ENCODE data around the gene ABCC11.

ABCC11 gene

GRCh38 chr16:48235058-48235555, 12.2 kb downstream of the ABCC11 start:
- TF ChIP-seq ZNF274 (IDR thresholded peaks at IDR 0.05; ENCODE audit: low read depth, low read length), result no peak
- TF ChIP-seq SUZ12 (IDR thresholded peaks at IDR 0.05; ENCODE audit: extremely low read depth, insufficient read depth, insufficient read length), result no peak
- no peak for TF ChIP-seq YY1 (IDR thresholded peaks at IDR 0.05; ENCODE audit: insufficient read depth, insufficient read length)
- no peak for DNase-seq (ENCODE audit: low read depth, low spot score)
- 0 out of 2 replicates have a peak, but pooled peaks cover 6% of the 10 kb centered on the region for H3K9me3 ChIP-seq (ENCODE audit: insufficient read depth, low read length)
- no peaks in the 10 kb centered on the region for H3K4me1 ChIP-seq (ENCODE audit: insufficient read depth, insufficient read length)
- H3K9ac ChIP-seq (ENCODE audit: insufficient read length, low read depth), result no peak overlapping the region
- H3K4me3 ChIP-seq (ENCODE audit: insufficient read length, low read depth), result no peak overlapping the region
- no peaks in the 10 kb centered on the region for H3K36me3 ChIP-seq (ENCODE audit: insufficient read depth, insufficient read length, low read length)
- H3K27me3 ChIP-seq (ENCODE audit: insufficient read depth, insufficient read length), result no peaks in the 10 kb centered on the region

DNA sequence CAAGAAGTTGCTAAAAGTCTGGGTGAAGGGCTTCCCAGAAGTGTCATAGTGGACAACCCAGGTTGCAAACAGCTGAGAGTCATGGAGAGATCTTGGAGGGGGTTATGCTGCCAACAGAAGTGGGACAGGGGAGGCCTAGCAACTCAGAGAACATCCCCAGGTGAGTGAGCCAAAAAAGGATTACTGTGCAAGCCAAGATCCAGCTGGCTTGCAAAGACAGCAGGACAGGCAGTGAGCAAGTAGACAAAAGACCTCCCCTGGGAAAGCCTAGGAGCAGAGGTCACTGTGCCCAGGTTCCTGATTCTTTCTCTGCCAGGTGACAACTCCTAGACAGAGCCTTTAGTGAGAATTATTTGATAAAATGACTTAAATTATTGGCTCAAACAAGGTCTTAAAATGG, 12.7 kb downstream of the ABCC11 start:
- no peak overlapping the region for H3K4me3 ChIP-seq (ENCODE audit: insufficient read length, low read depth)
- H3K9ac ChIP-seq (ENCODE audit: insufficient read length, low read depth), result no peak overlapping the region
- DNase-seq (ENCODE audit: low read depth, low spot score), result no peak
- H3K36me3 ChIP-seq (ENCODE audit: insufficient read depth, insufficient read length, low read length), result no peaks in the 10 kb centered on the region
- no peak for TF ChIP-seq SUZ12 (IDR thresholded peaks at IDR 0.05; ENCODE audit: extremely low read depth, insufficient read depth, insufficient read length)
- no peak for TF ChIP-seq ZNF274 (IDR thresholded peaks at IDR 0.05; ENCODE audit: low read depth, low read length)
- no peak for TF ChIP-seq YY1 (IDR thresholded peaks at IDR 0.05; ENCODE audit: insufficient read depth, insufficient read length)
- 0 out of 2 replicates have a peak, but pooled peaks cover 6% of the 10 kb centered on the region for H3K9me3 ChIP-seq (ENCODE audit: insufficient read depth, low read length)
- H3K27me3 ChIP-seq (ENCODE audit: insufficient read depth, insufficient read length), result no peaks in the 10 kb centered on the region
- H3K4me1 ChIP-seq (ENCODE audit: insufficient read depth, insufficient read length), result no peaks in the 10 kb centered on the region

DNA sequence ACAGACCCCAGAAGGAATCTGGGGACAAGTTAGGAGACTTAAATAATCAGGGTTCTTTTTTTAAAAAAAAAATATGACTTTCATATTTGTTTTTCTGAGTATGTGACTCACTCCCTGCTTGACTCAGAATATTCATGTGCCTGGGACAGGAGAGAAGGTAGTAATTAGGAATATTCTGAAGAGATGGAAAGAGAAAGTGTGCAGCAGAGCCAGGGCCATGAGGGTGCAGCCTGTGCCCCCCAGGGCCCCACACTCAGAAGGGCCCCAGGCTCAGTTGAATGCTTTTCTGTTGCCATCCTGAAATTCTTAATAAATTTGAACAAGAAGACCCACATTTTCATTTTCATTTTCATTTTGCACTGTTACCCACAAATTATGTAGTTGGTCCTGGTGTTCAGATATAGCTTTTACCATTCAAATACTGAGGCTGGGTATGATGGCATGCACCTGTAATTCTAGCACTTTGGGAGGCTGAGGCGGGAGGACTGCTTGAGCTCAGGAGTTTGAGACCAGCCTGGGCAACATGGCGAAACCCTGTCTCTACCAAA, 14.8 kb downstream of the ABCC11 start:
- TF ChIP-seq SUZ12 (IDR thresholded peaks at IDR 0.05; ENCODE audit: extremely low read depth, insufficient read depth, insufficient read length), result no peak
- no peak for TF ChIP-seq ZNF274 (IDR thresholded peaks at IDR 0.05; ENCODE audit: low read depth, low read length)
- TF ChIP-seq YY1 (IDR thresholded peaks at IDR 0.05; ENCODE audit: insufficient read depth, insufficient read length), result no peak
- H3K27me3 ChIP-seq (ENCODE audit: insufficient read depth, insufficient read length), result no peaks in the 10 kb centered on the region
- DNase-seq (ENCODE audit: low read depth, low spot score), result no peak
- 0 out of 2 replicates have a peak, but pooled peaks cover 6% of the 10 kb centered on the region for H3K9me3 ChIP-seq (ENCODE audit: insufficient read depth, low read length)
- H3K4me1 ChIP-seq (ENCODE audit: insufficient read depth, insufficient read length), result no peaks in the 10 kb centered on the region
- H3K9ac ChIP-seq (ENCODE audit: insufficient read length, low read depth), result no peak overlapping the region
- no peaks in the 10 kb centered on the region for H3K36me3 ChIP-seq (ENCODE audit: insufficient read depth, insufficient read length, low read length)
- no peak overlapping the region for H3K4me3 ChIP-seq (ENCODE audit: insufficient read length, low read depth)

DNA sequence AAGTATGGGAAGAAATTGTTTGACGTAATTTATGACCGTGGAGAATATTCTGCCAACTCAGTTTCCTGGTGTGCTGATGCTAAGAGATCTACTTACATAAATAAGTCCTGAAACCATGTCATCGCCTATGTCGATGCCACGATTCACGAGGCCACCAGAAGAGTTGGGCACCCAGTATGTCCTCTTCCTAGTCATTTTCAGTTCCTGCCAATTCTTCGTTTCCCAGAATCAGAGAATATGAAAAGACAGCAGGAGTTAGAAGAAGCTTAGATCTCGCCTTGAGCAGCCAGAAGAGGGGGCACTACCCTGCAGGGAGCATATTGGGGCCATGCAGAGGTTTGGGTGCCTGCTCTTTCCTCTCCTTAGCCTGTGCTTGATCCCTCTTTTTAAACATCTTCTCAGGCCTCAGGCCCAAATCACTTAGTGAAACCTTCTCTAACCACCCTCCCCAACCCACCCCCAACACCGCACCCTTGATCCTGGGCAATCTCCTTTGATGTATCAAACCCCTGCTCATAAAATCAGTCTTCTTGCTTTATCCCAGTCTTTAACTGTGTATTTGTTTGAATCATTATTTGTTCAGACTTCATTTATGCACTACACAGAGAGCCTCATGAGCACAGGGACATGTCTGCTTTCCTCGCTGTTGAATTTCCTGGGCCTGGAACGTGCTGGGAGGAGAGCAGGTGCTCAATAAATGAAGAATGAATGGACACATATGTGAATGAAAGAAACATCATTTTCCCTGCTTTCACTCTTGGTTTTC, 15.4 kb downstream of the ABCC11 start:
- Histone ChIP-seq H3K36me3 (ENCODE audit: insufficient read depth, insufficient read length, low read length) (no peaks in the 10 kb centered on the region), H3K4me1 (ENCODE audit: insufficient read depth, insufficient read length) (no peaks in the 10 kb centered on the region), H3K9me3 (ENCODE audit: insufficient read depth, low read length) (0 out of 2 replicates have a peak, but pooled peaks cover 6% of the 10 kb centered on the region), H3K4me3 (ENCODE audit: insufficient read length, low read depth) (no peak overlapping the region), H3K27me3 (ENCODE audit: insufficient read depth, insufficient read length) (no peaks in the 10 kb centered on the region), H3K9ac (ENCODE audit: insufficient read length, low read depth) (no peak overlapping the region)
- peak; percentile 39 for DNase-seq (ENCODE audit: low read depth, low spot score)
- no peak for TF ChIP-seq YY1 (IDR thresholded peaks at IDR 0.05; ENCODE audit: insufficient read depth, insufficient read length)
- TF ChIP-seq ZNF274 (IDR thresholded peaks at IDR 0.05; ENCODE audit: low read depth, low read length), result no peak
- no peak for TF ChIP-seq SUZ12 (IDR thresholded peaks at IDR 0.05; ENCODE audit: extremely low read depth, insufficient read depth, insufficient read length)

DNA sequence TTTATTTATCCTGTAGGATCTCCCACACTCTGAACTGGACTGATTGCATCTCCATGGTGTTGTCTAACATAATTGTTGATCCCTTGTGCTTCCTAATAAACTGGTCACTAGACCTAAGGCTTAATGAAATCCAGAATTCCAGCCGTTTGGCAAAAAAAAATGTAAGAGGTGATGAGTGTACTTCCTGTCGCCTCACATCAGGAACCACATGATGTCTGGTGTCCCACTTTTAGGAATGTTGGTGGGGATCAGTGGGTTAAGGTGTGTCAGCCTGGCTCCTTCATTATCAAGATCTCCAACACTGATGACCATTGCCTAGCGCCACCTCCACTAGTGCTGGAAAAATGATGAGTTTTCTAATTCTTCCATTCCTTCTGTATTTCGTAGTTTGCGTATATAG, 21.9 kb downstream of the ABCC11 start:
- Histone ChIP-seq H3K4me3 (ENCODE audit: insufficient read length, low read depth) (no peak overlapping the region), H3K9me3 (ENCODE audit: insufficient read depth, low read length) (no peaks in the 10 kb centered on the region), H3K36me3 (ENCODE audit: insufficient read depth, insufficient read length, low read length) (no peaks in the 10 kb centered on the region), H3K4me1 (ENCODE audit: insufficient read depth, insufficient read length) (no peaks in the 10 kb centered on the region), H3K9ac (ENCODE audit: insufficient read length, low read depth) (no peak overlapping the region), H3K27me3 (ENCODE audit: insufficient read depth, insufficient read length) (no peaks in the 10 kb centered on the region)
- TF ChIP-seq ZNF274 (IDR thresholded peaks at IDR 0.05; ENCODE audit: low read depth, low read length), result no peak
- TF ChIP-seq SUZ12 (IDR thresholded peaks at IDR 0.05; ENCODE audit: extremely low read depth, insufficient read depth, insufficient read length), result no peak
- no peak for TF ChIP-seq YY1 (IDR thresholded peaks at IDR 0.05; ENCODE audit: insufficient read depth, insufficient read length)
- DNase-seq (ENCODE audit: low read depth, low spot score), result no peak

GRCh38 chr16:48223490-48223889, 23.8 kb downstream of the ABCC11 start:
- DNase-seq (ENCODE audit: low read depth, low spot score), result no peak
- Histone ChIP-seq H3K9me3 (ENCODE audit: insufficient read depth, low read length) (no peaks in the 10 kb centered on the region), H3K9ac (ENCODE audit: insufficient read length, low read depth) (no peak overlapping the region), H3K4me1 (ENCODE audit: insufficient read depth, insufficient read length) (no peaks in the 10 kb centered on the region), H3K4me3 (ENCODE audit: insufficient read length, low read depth) (no peak overlapping the region), H3K36me3 (ENCODE audit: insufficient read depth, insufficient read length, low read length) (no peaks in the 10 kb centered on the region), H3K27me3 (ENCODE audit: insufficient read depth, insufficient read length) (no peaks in the 10 kb centered on the region)
- TF ChIP-seq YY1 (IDR thresholded peaks at IDR 0.05; ENCODE audit: insufficient read depth, insufficient read length) (no peak), ZNF274 (IDR thresholded peaks at IDR 0.05; ENCODE audit: low read depth, low read length) (no peak), SUZ12 (IDR thresholded peaks at IDR 0.05; ENCODE audit: extremely low read depth, insufficient read depth, insufficient read length) (no peak)

GRCh38 chr16:48220891-48221290, 26.4 kb downstream of the ABCC11 start:
- Histone ChIP-seq H3K36me3 (ENCODE audit: insufficient read depth, insufficient read length, low read length) (no peaks in the 10 kb centered on the region), H3K4me3 (ENCODE audit: insufficient read length, low read depth) (no peak overlapping the region), H3K27me3 (ENCODE audit: insufficient read depth, insufficient read length) (no peaks in the 10 kb centered on the region), H3K9ac (ENCODE audit: insufficient read length, low read depth) (no peak overlapping the region), H3K4me1 (ENCODE audit: insufficient read depth, insufficient read length) (no peaks in the 10 kb centered on the region), H3K9me3 (ENCODE audit: insufficient read depth, low read length) (no peaks in the 10 kb centered on the region)
- no peak for TF ChIP-seq ZNF274 (IDR thresholded peaks at IDR 0.05; ENCODE audit: low read depth, low read length)
- TF ChIP-seq SUZ12 (IDR thresholded peaks at IDR 0.05; ENCODE audit: extremely low read depth, insufficient read depth, insufficient read length), result no peak
- no peak for TF ChIP-seq YY1 (IDR thresholded peaks at IDR 0.05; ENCODE audit: insufficient read depth, insufficient read length)
- no peak for DNase-seq (ENCODE audit: low read depth, low spot score)

All from NT2/D1 (cell line).